Left ventricle myocardium inferior (tissue), 1 donor: ENCODE results near the gene RFPL2. TPM values are rescaled to one million over a fixed set of nuclear protein-coding genes. Genes with fewer than 3 reads are reported as not detected.

ENCODE experiments used
- DNase-seq: peaks from one replicate; pipeline ENCODE4 v3.0.0-alpha.2; 2020
- H3K27ac ChIP-seq: fragments of 200-600 bp; replicated peaks from 2 replicates; pipeline ENCODE4 v1.8.0; 2021
- H3K27me3 ChIP-seq: fragments of 200-600 bp; 2 replicates; pipeline ENCODE4 v1.8.0; 2021; ENCODE audit warnings: low read depth
- H3K36me3 ChIP-seq: fragments of 200-600 bp; 2 replicates; pipeline ENCODE4 v1.8.0; 2021
- H3K4me1 ChIP-seq: fragments of 200-600 bp; 2 replicates; pipeline ENCODE4 v1.8.0; 2021
- H3K4me3 ChIP-seq: fragments of 200-600 bp; 2 replicates; pipeline ENCODE4 v1.8.0; 2021; ENCODE audit warnings: mild to moderate bottlenecking, moderate library complexity
- H3K9me3 ChIP-seq: fragments of 200-600 bp; replicated peaks from 2 replicates; pipeline ENCODE4 v1.8.0; 2021
- CTCF ChIP-seq: fragments of 200-600 bp; IDR thresholded peaks from 2 replicates; pipeline ENCODE4 v1.8.0; 2021; ENCODE audit warnings: antibody characterized with exemption, mild to moderate bottlenecking, borderline replicate concordance
- intact Hi-C: fragments of 100-400 bp; cut with micrococcal nuclease; formaldehyde crosslinking; loops from one replicate; pipeline ENCODE4 v1.11.0; 2022
- total RNA-seq: library from RNA; stranded (reverse); fragmentation: NEBNext Ultra II Directional; extraction: Animal tissue kit (Norgen Biotek cat#: 25700); gene quantifications from one replicate; pipeline ENCODE4 v1.2.1, GENCODE V29; 2021
- donor health status: DM: no; HTN: yes; CAD: no; lungs with severe emphysema.

Gene RFPL2
- total RNA-seq, 1 donor from 2014 or later = 0.08 TPM

- peaks cover 44% of the 10 kb centered on the region for H3K27me3 ChIP-seq
- H3K9me3 ChIP-seq = no peaks in the 10 kb centered on the region
- H3K4me1 ChIP-seq = peaks cover 12% of the 10 kb centered on the region
- H3K4me3 ChIP-seq = no peak overlapping the region
- H3K36me3 ChIP-seq = no peaks in the 10 kb centered on the region
- H3K27ac ChIP-seq = no peak overlapping the region
- peak; percentile 61 for TF ChIP-seq CTCF
- DNase-seq = no peak
- intact Hi-C loops = no loop called here
Measured at GRCh38 chr22:32206774-32207758, 2.2 kb upstream of the RFPL2 start.

- H3K4me1 ChIP-seq = peaks cover 12% of the 10 kb centered on the region
- no peak for TF ChIP-seq CTCF
- H3K4me3 ChIP-seq = no peak overlapping the region
- H3K27me3 ChIP-seq = peaks cover 53% of the 10 kb centered on the region
- intact Hi-C loops = no loop called here
- DNase-seq = no peak
- no peaks in the 10 kb centered on the region for H3K36me3 ChIP-seq
- H3K9me3 ChIP-seq = no peaks in the 10 kb centered on the region
- no peak overlapping the region for H3K27ac ChIP-seq
Measured at GRCh38 chr22:32205974-32206773, 1.3 kb upstream of the RFPL2 start.

- no peak for DNase-seq
- peaks cover 67% of the 10 kb centered on the region for H3K27me3 ChIP-seq
- no peak for TF ChIP-seq CTCF
Measured at GRCh38 chr22:32204040-32204855, 625 bp downstream of the RFPL2 start.

GRCh38 chr22:32203181-32204039 is 1.5 kb downstream of the RFPL2 start:
- Histone ChIP-seq H3K9me3 (no peaks in the 10 kb centered on the region), H3K27me3 (peaks cover 67% of the 10 kb centered on the region), H3K4me3 (peak overlapping the region; percentile 53), H3K27ac (no peak overlapping the region), H3K36me3 (no peaks in the 10 kb centered on the region), H3K4me1 (peaks cover 12% of the 10 kb centered on the region)
- no peak for DNase-seq
- no peak for TF ChIP-seq CTCF
- intact Hi-C loops = no loop called here

More at GRCh38 chr22:32204040-32204855, 625 bp downstream of the RFPL2 start:
- Histone ChIP-seq H3K36me3 (no peaks in the 10 kb centered on the region), H3K4me1 (peaks cover 12% of the 10 kb centered on the region), H3K27ac (no peak overlapping the region), H3K4me3 (peak overlapping the region; percentile 51), H3K9me3 (no peaks in the 10 kb centered on the region)
- intact Hi-C loops = no loop called here
